Stomach (tissue), 4 donors: ENCODE results near the gene TGOLN2.

Experiments used
- CTCF ChIP-seq, 7 experiments: fragments of 450-650 bp in 4 of 7; fragments of 200-600 bp in 3 of 7; sonication (generic) in 3 of 7; IDR thresholded peaks; one replicate each; pipeline ENCODE4 v1.5.1; 2016 to 2019; ENCODE audit warnings: antibody characterized with exemption in 7 of 7, control low read depth in 2 of 7, mild to moderate bottlenecking in 1 of 7
- POLR2A ChIP-seq, 4 donors: fragments of 450-650 bp; IDR thresholded peaks; one replicate each; pipeline ENCODE4 v1.6.1; 2016; ENCODE audit warnings: antibody characterized with exemption in 4 of 4, control low read depth in 2 of 4, mild to moderate bottlenecking in 1 of 4, moderate library complexity in 1 of 4
- POLR2AphosphoS5 ChIP-seq, 3 donors: sonication (generic); formaldehyde crosslinking; IDR thresholded peaks; one replicate each; pipeline ENCODE4 v1.6.1; 2016; ENCODE audit warnings: antibody characterized with exemption in 3 of 3

GRCh38 chr2:85273738-85274731 lies 53.8 kb downstream of the TGOLN2 start:
- TF ChIP-seq CTCF (IDR thresholded peaks at IDR 0.05): no peak
- peak in 2 of 3 donors; percentile 24 to 32 for TF ChIP-seq POLR2AphosphoS5 (IDR thresholded peaks at IDR 0.05)
- TF ChIP-seq POLR2A (IDR thresholded peaks at IDR 0.05): no peak
